Thyroid gland (tissue), 4 donors: ENCODE data around the gene IRF5.
"Not testable (repeated sequence)": the region's sequence is repeated elsewhere in the genome, so short reads cannot be mapped to it uniquely, and the experiment has no call there.

Source experiments
- CTCF ChIP-seq, 6 experiments: fragments of 200-600 bp in 3 of 6; fragments of 450-650 bp in 3 of 6; sonication (generic) in 3 of 6; IDR thresholded peaks; one replicate each; pipeline ENCODE4 v1.5.1; 2016 to 2019; ENCODE audit warnings: antibody characterized with exemption in 6 of 6, mild to moderate bottlenecking in 2 of 6, inconsistent platforms in 1 of 6, moderate library complexity in 1 of 6
- POLR2A ChIP-seq, 2 donors: fragments of 450-650 bp; IDR thresholded peaks; one replicate each; pipeline ENCODE4 v1.6.1; 2017; ENCODE audit warnings: antibody characterized with exemption in 2 of 2, mild to moderate bottlenecking in 2 of 2, moderate library complexity in 1 of 2

- not testable (repeated sequence) for TF ChIP-seq CTCF, POLR2A (IDR thresholded peaks at IDR 0.05)
Measured at GRCh38 chr7:128912709-128913495, 24.8 kb upstream of the IRF5 start.
